ENCODE data around the gene CREB5. TPM values are rescaled to one million over a fixed set of nuclear protein-coding genes. Genes with fewer than 3 reads are reported as not detected.

CREB5 gene
- total and polyA plus RNA-seq, 2 donors (not counting 3 experiments of a cell fraction or from before 2014, with no cell fraction given) = 19.6 to 28.4 TPM

- TF ChIP-seq JUN (IDR thresholded peaks at IDR 0.05; ENCODE audit: borderline replicate concordance, insufficient read depth, insufficient read length, low read depth) = no peak
- TF ChIP-seq POLR2AphosphoS5 (IDR thresholded peaks at IDR 0.05; ENCODE audit: insufficient read depth, low read depth, low read length) = no peak
- no peak for TF ChIP-seq POLR2A (IDR thresholded peaks at IDR 0.05; ENCODE audit: low read depth, low read length)
- TF ChIP-seq CTCF (IDR thresholded peaks at IDR 0.05; ENCODE audit: extremely low read depth in 1 of 2, insufficient read depth in 1 of 2, low read depth in 1 of 2, low read length in 2 of 2) = no peak
- TF ChIP-seq MYC (IDR thresholded peaks at IDR 0.05; ENCODE audit: low read depth, low read length) = no peak
- no peak for TF ChIP-seq EZH2 (IDR thresholded peaks at IDR 0.05; ENCODE audit: borderline replicate concordance, low read depth, low read length, severe bottlenecking)
- no peak for TF ChIP-seq GATA2 (IDR thresholded peaks at IDR 0.05; ENCODE audit: insufficient read depth, insufficient read length, low read depth, low read length)
- TF ChIP-seq FOS (IDR thresholded peaks at IDR 0.05; ENCODE audit: borderline replicate concordance, insufficient read depth, low read length) = no peak
- TF ChIP-seq, protein P1, sequence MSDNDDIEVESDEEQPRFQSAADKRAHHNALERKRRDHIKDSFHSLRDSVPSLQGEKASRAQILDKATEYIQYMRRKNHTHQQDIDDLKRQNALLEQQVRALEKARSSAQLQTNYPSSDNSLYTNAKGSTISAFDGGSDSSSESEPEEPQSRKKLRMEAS (IDR thresholded peaks at IDR 0.05; ENCODE audit: insufficient read depth, insufficient read length) = no peak
- no TSS peak for BruUV-seq (replicated peaks)
- peaks cover 7 to 8% of the 10 kb centered on the region in 2 experiments for H3K27me3 ChIP-seq (ENCODE audit: control insufficient read depth in 2 of 2, insufficient read depth in 2 of 2, low read length in 2 of 2)
- H3K9ac ChIP-seq (replicated peaks; ENCODE audit: extremely low read depth, insufficient read depth, low read length) = no peak overlapping the region
- intact Hi-C loops (cut with micrococcal nuclease) = no loop called here
- H3K4me2 ChIP-seq (ENCODE audit: insufficient read depth, low read length) = no peak overlapping the region
- POLR2A ChIA-PET = no interaction called here
- H3K9me1 ChIP-seq (replicated peaks; ENCODE audit: control insufficient read depth, extremely low read depth, insufficient read depth, low read length) = no peaks in the 10 kb centered on the region
- DNase-seq (ENCODE audit: low read depth, low spot score) = no peak
- CTCF ChIA-PET = no interaction called here
- dilution Hi-C loops (cut with MboI; ENCODE audit: extremely low pct_ligation_motif_present, low sequenced_read_pairs) = no loop called here
- H3K9me3 ChIP-seq (replicated peaks; ENCODE audit: control insufficient read depth, insufficient read depth, low read length) = no peaks in the 10 kb centered on the region
- H3K79me2 ChIP-seq (ENCODE audit: control insufficient read depth, insufficient read depth, low read length) = no peaks in the 10 kb centered on the region
- no peaks in the 10 kb centered on the region for H3K4me1 ChIP-seq (ENCODE audit: control insufficient read depth, extremely low read depth, insufficient read depth, low read length)
- H2AFZ ChIP-seq (ENCODE audit: low read depth, low read length) = no peak overlapping the region
- no peak overlapping the region for H3K4me3 ChIP-seq (replicated peaks in 1 of 3; ENCODE audit: insufficient read depth in 1 of 3, low read depth in 1 of 3, low read length in 3 of 3)
- FAIRE-seq = no peak
- H3K36me3 ChIP-seq (ENCODE audit: control insufficient read depth in 2 of 2, extremely low read depth in 1 of 2, insufficient read depth in 2 of 2, low read length in 2 of 2) = no peaks in the 10 kb centered on the region
- no peaks in the 10 kb centered on the region for H4K20me1 ChIP-seq (replicated peaks; ENCODE audit: control insufficient read depth, extremely low read depth, insufficient read depth, low read length)
- H3K27ac ChIP-seq (ENCODE audit: insufficient read depth, low read depth, low read length) = no peak overlapping the region
These were observed 249.7 kb downstream of the CREB5 start for GRCh38 chr7:28661826-28662595.

All from endothelial cell of umbilical vein (primary cell).